Suprapubic skin (tissue), 3 donors: ENCODE measurements around the gene RXRA.

Experiments
- POLR2A ChIP-seq, 2 donors: fragments of 450-650 bp; IDR thresholded peaks; one replicate each; pipeline ENCODE4 v1.6.1; 2017; ENCODE audit warnings: antibody characterized with exemption in 2 of 2, mild to moderate bottlenecking in 2 of 2, moderate library complexity in 2 of 2
- TF ChIP-seq, protein P1 (sequence below), 2 donors: fragments of 200-600 bp in 1 of 2; fragments of 450-650 bp in 1 of 2; sonication (generic) in 1 of 2; IDR thresholded peaks; one replicate each; pipeline ENCODE4 v1.5.1; 2016 to 2019; ENCODE audit warnings: antibody characterized with exemption in 2 of 2, mild to moderate bottlenecking in 1 of 2, moderate library complexity in 1 of 2

DNA sequence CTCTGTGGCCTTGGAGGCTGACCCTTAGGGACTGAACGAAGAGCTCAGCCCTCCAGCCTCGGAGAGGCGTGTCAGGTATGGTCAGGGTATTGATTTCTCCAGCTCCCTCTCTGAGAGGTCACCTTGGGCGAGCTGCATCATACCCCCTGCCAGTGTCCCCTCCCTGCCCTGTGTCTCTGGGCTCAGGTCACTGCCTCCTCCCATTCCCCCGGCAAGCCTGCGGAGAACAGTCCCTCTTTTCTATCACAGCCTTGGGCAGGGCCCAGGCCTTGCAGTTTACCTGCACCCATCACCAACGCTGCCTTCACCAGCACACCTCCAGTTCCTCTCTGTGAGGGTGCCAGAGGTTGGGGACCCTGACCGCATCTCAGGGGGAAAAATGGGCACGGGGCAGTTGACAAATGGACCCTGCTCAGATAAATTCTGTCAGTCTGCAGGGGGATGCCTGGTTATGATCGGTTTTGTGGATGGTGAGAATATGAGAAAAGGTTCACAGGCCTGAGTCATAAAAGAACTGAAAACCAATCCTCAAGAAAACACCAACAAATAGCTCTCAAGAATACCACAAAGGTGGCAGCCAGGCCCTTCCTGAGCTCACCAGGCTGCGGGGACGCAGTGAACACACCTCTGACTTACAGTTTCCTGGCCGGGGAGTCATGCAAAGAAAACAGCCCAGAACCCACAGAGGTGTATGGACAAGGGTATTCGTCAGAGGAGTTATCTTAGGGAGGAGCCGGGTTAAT, 24.7 kb upstream of the RXRA start:
- TF ChIP-seq, protein P1, sequence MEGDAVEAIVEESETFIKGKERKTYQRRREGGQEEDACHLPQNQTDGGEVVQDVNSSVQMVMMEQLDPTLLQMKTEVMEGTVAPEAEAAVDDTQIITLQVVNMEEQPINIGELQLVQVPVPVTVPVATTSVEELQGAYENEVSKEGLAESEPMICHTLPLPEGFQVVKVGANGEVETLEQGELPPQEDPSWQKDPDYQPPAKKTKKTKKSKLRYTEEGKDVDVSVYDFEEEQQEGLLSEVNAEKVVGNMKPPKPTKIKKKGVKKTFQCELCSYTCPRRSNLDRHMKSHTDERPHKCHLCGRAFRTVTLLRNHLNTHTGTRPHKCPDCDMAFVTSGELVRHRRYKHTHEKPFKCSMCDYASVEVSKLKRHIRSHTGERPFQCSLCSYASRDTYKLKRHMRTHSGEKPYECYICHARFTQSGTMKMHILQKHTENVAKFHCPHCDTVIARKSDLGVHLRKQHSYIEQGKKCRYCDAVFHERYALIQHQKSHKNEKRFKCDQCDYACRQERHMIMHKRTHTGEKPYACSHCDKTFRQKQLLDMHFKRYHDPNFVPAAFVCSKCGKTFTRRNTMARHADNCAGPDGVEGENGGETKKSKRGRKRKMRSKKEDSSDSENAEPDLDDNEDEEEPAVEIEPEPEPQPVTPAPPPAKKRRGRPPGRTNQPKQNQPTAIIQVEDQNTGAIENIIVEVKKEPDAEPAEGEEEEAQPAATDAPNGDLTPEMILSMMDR (IDR thresholded peaks at IDR 0.05): no peak
- TF ChIP-seq POLR2A (IDR thresholded peaks at IDR 0.05): no peak
